Measurements from ENCODE around the gene LRRC58. TPM values are rescaled to one million over a fixed set of nuclear protein-coding genes. Genes with fewer than 3 reads are reported as not detected.

Gene LRRC58
- total and polyA plus RNA-seq, 2 of the 13 experiments (the other 11 are each of a cell fraction or from before 2014, with no cell fraction given): 9.7 to 17.3 TPM

GRCh38 chr3:120274739-120275167, 74.4 kb downstream of the LRRC58 start (continued):
- peak; percentile 64; the same call in 1 of the 2 replicates for TF ChIP-seq FOXO1 (CRISPR knock-in tag; IDR thresholded peaks at IDR 0.05)
- no peak for TF ChIP-seq CHD2 (IDR thresholded peaks at IDR 0.05; ENCODE audit: low read depth, low read length)
- TF ChIP-seq SNAPC5 (CRISPR knock-in tag; IDR thresholded peaks at IDR 0.05; ENCODE audit: borderline replicate concordance): no peak
- TF ChIP-seq TAF1 (CRISPR knock-in tag; IDR thresholded peaks at IDR 0.05): no peak
- TF ChIP-seq HMGXB3 (CRISPR knock-in tag; IDR thresholded peaks at IDR 0.05; ENCODE audit: borderline replicate concordance): peak; percentile 85
- TF ChIP-seq ZNF337 (CRISPR knock-in tag; IDR thresholded peaks at IDR 0.05; ENCODE audit: borderline replicate concordance, low read depth): no peak
- TF ChIP-seq ZNF510 (CRISPR knock-in tag; IDR thresholded peaks at IDR 0.05; ENCODE audit: low read depth): no peak
- no peak for TF ChIP-seq RAD51 (IDR thresholded peaks at IDR 0.05; ENCODE audit: borderline replicate concordance)
- no peak for TF ChIP-seq ZNF780A (CRISPR knock-in tag; IDR thresholded peaks at IDR 0.05)
- no peak for TF ChIP-seq ZNF143 (CRISPR knock-in tag; IDR thresholded peaks at IDR 0.05)
- no peak for TF ChIP-seq KLF15 (CRISPR knock-in tag; IDR thresholded peaks at IDR 0.05; ENCODE audit: borderline replicate concordance)
- no peak for TF ChIP-seq AGO2 (optimal IDR thresholded peaks at IDR 0.05; ENCODE audit: low read depth, low read length)
- no peak for TF ChIP-seq ZNF207 (IDR thresholded peaks at IDR 0.05; ENCODE audit: borderline replicate concordance)
- TF ChIP-seq MXI1 (IDR thresholded peaks at IDR 0.05; ENCODE audit: borderline replicate concordance, low read depth, low read length): peak; percentile 84; the same call in 2 of the 3 replicates
- TF ChIP-seq NCOA2 (CRISPR knock-in tag; IDR thresholded peaks at IDR 0.05): peak; percentile 62; the same call in 1 of the 2 replicates
- TF ChIP-seq SMAD1 (CRISPR knock-in tag; IDR thresholded peaks at IDR 0.05; ENCODE audit: borderline replicate concordance, low read depth): no peak
- peak; percentile 35; the same call in 1 of the 2 replicates for TF ChIP-seq ZNF816 (CRISPR knock-in tag; IDR thresholded peaks at IDR 0.05; ENCODE audit: borderline replicate concordance)
- TF ChIP-seq FOXP4 (CRISPR knock-in tag; IDR thresholded peaks at IDR 0.05): peak; percentile 56; the same call in 1 of the 2 replicates
- peak; percentile 97 for TF ChIP-seq MLX (CRISPR knock-in tag; IDR thresholded peaks at IDR 0.05)
- TF ChIP-seq CHCHD3 (CRISPR knock-in tag; IDR thresholded peaks at IDR 0.05): no peak
- TF ChIP-seq ZBTB21 (CRISPR knock-in tag; IDR thresholded peaks at IDR 0.05): no peak
- 0 out of 2 replicates have a peak, but pooled peaks have one; percentile 34 for TF ChIP-seq ZNF414 (CRISPR knock-in tag; IDR thresholded peaks at IDR 0.05)
- TF ChIP-seq ZNF724P (CRISPR knock-in tag; IDR thresholded peaks at IDR 0.05; ENCODE audit: borderline replicate concordance): no peak
- no peak for TF ChIP-seq NFATC3 (CRISPR knock-in tag; IDR thresholded peaks at IDR 0.05)

Measured in HepG2 (cell line).